Posterior vena cava (tissue), 2 donors: ENCODE results near the gene ZNF628. TPM values are rescaled to one million over a fixed set of nuclear protein-coding genes. Genes with fewer than 3 reads are reported as not detected.

ENCODE experiments used
- DNase-seq: peaks from one replicate; pipeline ENCODE4 v3.0.0-alpha.2; 2020; ENCODE audit warnings: low spot score
- intact Hi-C, 2 donors: fragments of 100-400 bp; cut with DNase I; formaldehyde crosslinking; loops; one replicate each; pipeline versions ENCODE4 v1.14.1 to v1.14.2; 2022 to 2023
- long read RNA-seq, 2 donors: library from polyadenylated mRNA; unstranded; transcript quantifications; one replicate each; pipeline ENCODE4 v2.0.0, GENCODE V29; 2020 to 2021
- total RNA-seq, 2 donors: library from RNA; stranded (reverse); fragmentation: NEBNext Ultra II Directional; extraction: Animal tissue kit (Norgen Biotek cat#: 25700); gene quantifications; one replicate each; pipeline ENCODE4 v1.2.1, GENCODE V29; 2021
- donor health status: DM: yes; HTN: yes; CAD: no.
- donor health status: DM: yes; HTN: yes; CAD: no.

Gene ZNF628
- total RNA-seq = 1 to 10 TPM; 5.7 to 7.9 TPM
- long read RNA-seq, donor 1, partial matches to known transcripts = 0 of 1 reads
- long read RNA-seq, donor 1, other reads (novel, unspliced or antisense) = 0 of 1 reads
- long read RNA-seq, donor 2, partial matches to known transcripts = 0 of 2 reads
- long read RNA-seq, donor 2, other reads (novel, unspliced or antisense) = 0 of 2 reads

DNA sequence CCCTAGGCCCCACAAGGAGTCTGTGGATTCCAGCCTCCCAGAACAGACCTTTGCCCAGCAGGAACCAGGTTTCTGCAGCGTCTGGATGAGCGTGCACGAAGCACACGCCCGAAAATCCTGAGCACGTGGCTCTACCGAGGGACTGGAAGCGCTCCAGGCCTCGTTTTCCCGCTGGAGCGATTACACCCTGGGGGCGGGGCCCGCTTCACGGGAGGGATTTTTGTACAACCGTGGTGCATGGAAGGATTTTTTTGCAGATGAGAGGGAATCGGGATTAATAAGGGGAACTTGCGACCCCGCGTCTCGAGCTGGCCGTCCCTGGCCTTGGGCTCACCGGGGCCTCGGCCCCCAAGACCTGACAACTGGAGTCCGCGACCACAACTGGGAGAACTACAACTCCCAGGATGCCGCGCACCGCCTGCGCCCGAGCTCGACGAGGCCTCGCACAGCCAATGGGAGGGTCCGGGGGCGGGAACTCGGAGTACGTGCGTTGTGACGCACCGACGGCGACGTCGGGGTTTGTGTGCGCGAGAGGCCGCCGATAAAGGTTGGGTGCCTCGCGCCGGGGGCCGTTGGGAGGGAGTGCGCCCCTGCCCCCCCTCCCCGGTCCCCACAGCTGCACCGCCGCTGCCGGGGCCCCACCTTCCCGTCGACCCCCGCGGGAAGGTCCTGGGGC lies at the start of gene ZNF628:
Gene ZNF628 (plus strand): TSS at position 518 of the 676 bp plus-strand sequence. CDS start 3,294 bp downstream, outside the sequence.
- DNase-seq = peak; percentile 100
- intact Hi-C loops = loop anchor here in 1 of 2 donors (10.0 kb wide), 1 partner anchor 1181 kb away; no protein-coding TSS in a partner anchor

DNA sequence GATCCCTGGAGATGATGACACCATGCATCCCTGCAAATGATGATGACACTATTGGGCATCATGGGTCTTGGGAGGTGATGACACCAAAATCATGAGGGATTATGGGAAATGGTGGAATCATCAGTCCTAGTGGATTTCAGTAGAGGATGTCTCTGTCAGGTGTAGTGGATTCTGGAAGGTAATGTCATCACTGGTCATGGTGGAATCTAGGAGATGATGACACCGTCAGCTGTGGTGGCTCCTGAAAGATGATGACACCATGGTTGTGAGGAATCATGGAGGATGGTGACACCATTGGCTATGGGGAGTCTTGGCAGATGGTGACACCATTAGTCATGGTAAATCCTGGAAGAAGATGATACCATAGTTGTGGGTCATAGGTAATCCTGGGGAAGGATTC lies 45.2 kb upstream of the ZNF628 start:
- no peak for DNase-seq
- intact Hi-C loops = loop anchor here in 1 of 2 donors (10.0 kb wide), 1 partner anchor 296 kb away; no protein-coding TSS in a partner anchor

DNA sequence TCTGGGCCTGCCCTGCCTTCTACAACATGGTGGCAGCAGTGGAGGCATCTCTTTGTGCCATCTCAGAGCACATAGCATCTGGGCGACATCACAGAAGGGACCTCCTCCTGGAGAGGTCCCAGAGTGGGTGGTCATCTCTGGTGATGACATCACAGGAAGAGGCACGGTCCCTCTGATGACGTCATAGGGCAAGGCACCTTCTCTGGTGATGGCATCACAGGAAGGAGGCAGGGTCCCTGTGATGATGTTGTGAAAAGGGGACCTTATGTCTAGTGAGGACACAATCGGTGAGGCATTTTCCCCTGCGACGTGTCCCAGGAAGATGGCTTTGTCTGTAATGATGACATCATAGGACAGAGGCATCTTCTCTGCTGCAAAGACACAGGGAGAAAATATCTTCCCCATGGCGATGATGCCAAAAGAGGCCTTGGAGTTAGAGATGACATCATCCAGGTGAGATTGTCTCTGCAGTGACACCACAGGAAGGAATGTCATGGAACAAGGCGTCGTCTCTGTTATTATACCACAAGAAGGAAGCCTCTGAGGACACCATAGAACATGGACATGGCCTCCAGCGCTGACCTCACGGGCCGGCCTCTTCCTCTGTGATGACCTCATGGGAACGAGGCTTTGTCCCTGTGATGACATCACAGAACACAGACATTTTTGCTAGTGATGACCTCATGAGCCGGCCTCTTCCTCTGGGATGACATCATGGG lies 44.0 kb upstream of the ZNF628 start:
- intact Hi-C loops = loop anchor here in 1 of 2 donors (10.0 kb wide), 1 partner anchor 298 kb away; no protein-coding TSS in a partner anchor
- DNase-seq = no peak

DNA sequence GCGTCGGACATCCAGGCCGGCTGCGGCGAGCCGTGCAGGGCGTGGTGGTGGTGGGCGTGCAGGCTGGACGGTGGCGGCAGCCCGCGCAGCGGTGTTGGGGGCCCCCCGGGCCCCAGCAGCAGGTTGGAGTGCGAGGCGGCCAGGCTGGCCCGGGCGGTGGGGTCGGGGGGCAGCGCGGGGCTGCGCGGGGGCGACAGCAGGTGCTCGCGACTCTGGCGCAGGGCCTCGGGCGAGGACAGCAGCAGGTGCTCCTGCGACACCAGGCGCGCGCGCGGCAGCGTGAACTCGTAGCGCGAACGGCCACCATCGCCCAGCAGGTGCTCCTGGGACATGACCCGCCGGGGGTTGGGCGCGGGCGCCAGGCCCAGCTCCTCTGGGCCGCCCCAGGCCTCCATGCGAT lies 43.1 kb upstream of the ZNF628 start:
- DNase-seq = no peak
- intact Hi-C loops = loop anchor here in 1 of 2 donors (1.0 to 10.0 kb wide), 2 partner anchors 39 to 298 kb away; no protein-coding TSS in a partner anchor

DNA sequence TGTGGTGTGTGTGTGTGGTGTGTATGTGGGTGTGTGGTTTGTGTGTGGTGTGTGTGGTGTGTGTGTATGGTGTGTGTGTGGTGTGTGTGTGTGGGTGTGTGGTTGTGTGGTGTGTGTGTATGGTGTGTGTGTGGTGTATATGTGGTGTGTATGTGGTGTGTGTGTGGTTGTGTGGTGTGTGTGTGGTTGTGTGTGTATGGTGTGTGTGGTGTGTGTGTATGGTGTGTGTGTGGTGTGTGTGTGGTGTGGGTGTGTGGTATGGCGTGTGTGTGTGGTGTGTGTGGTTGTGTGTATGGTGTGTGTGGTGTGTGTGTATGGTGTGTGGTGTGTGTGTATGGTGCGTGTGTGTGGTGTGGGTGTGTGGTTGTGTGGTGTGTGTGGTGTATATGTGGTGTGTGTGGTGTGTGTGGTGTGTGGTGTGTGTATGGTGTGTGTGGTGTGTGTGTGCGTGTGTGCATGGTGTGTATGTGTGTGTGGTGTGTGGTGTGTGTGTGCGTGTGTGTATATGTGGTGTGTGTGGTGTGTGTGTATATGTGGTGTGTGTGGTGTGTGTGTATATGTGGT lies 42.0 kb upstream of the ZNF628 start:
- no peak for DNase-seq
- intact Hi-C loops = loop anchor here in 1 of 2 donors (10.0 kb wide), 1 partner anchor 300 kb away; no protein-coding TSS in a partner anchor

DNA sequence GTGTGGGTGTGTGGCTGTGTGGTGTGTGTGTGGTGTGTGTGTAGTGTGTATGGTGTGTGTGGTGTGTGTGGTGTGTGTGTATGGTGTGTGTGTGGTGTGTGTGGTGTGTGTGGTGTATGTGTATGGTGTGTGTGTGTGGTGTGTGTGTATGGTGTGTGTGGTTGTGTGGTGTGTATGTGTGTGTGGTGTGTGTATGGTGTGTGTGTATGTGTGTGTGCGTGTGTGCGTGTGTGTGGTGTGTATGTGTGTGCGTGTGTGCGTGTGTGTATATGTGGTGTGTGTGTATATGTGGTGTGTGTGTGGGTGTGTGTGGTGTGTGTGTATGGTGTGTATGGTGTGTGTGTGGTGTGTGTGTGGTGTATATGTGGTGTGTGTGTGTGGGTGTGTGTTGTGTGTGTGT lies 41.4 kb upstream of the ZNF628 start:
- intact Hi-C loops = loop anchor here in 1 of 2 donors (10.0 kb wide), 1 partner anchor 300 kb away; no protein-coding TSS in a partner anchor
- no peak for DNase-seq

DNA sequence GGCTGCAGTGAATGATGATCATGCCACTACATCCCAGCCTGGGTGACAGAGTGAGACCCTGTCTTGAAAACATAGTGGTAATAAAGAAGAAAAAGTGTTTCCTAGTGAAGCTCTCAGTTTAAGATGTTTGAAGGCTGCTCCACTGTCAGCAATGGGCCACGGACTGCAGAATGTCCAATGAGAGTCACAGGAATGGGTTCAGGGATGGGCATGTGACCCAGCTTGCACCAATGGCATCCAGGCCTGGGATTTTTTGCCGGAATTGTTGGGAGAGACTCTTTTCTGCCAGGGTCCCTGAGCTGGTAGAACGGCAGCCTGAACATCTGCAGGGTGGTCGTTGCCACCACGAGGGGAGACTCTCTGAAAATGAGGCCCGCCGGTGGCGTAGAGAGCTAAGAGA lies 39.6 kb upstream of the ZNF628 start:
- intact Hi-C loops = loop anchor here in 1 of 2 donors (10.0 kb wide), 1 partner anchor 302 kb away; no protein-coding TSS in a partner anchor
- no peak for DNase-seq

DNA sequence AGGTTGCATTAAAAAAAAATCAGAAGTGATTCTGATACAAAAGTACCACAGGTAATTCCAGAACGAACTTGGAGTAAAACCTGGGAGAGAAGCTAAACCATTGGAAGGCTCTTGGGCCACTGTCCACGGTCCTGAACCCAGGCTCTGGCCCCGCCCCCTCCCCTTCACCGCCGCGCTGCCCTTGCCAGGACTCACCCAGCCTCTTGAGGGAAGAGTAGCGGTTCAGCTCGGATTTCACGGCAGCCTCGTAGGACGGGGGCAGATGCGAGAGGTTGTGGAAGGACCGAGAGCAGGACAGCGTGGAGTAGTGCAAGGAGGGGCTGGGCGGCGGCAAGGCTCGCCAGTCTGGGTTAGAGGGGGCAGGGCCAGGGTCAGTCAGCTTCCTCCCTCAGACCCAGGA lies 39.0 kb upstream of the ZNF628 start:
- intact Hi-C loops = loop anchor here in 1 of 2 donors (10.0 kb wide), 1 partner anchor 303 kb away; no protein-coding TSS in a partner anchor
- no peak for DNase-seq

DNA sequence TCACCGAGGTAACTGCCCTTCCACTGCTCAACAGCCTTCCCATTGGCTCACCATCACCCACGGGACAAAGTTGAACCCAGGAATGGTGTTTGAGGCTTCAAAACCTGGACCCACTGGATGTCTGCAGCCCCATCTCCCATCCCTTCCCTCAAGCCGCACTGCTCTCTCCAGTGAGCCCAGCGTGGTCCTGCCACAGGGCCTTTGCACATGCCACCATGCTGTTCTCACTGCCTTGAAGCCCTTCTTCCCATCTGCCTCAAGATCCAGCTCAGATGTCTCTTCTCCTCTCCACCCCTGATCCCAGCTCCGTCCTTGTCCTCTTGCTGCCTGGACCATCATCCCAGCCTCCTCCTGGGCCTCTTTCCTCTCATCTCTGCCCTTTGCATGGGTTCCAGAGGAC lies 37.4 kb upstream of the ZNF628 start:
- no peak for DNase-seq
- intact Hi-C loops = loop anchor here in 1 of 2 donors (10.0 kb wide), 1 partner anchor 304 kb away; no protein-coding TSS in a partner anchor

DNA sequence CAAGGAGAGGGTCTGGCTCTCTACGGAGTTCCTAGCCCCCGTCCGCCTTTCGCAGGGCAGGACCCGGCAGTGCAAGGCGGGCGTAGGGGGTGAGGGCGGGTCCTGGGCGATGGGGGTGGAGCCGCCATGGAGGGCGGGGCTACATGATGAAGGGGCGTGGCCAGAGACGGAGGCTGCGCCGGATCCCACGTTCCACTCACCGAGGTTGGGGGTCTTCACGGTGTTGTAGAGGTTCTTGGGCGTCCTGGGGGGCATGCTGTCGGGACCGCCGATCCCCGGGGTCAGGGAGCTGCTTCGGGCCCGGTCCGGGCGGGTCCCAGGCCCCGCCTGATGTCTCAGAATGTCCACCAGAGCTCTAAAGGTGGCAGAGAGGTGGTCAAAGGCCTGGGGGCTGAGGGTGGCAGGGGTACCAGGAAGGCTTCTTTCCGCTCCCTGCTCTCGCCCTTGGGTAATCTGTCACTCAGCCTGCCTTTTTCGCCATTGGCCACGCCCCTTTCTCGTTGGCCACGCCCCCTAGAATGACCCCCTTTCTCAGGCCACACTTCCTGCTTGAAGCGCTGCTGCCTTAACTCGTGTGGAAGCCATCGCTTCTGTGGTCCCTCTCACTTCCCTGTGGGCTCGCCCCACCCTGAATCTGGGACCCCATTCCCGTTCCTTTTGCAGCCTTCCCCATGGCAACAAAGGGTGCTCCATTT lies 35.9 kb upstream of the ZNF628 start:
- intact Hi-C loops = no loop called here
- no peak for DNase-seq

DNA sequence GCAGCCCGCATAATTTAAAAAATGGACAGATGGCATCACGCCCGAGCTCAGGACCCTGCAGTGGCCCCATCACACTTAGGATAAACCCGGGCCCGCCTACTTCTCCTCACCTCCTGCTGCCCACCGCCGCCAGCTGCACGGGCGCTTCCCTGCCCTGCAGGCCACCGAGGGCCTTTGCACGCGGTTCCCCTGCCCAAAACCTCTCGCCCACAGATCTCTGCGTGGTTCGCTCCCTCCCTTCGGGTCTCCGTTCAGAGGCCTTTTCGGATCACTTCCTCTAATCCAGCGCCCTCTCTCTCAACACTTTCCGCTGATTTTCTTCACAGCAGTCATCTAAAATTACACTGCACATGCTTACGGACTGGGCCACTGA lies 35.1 kb upstream of the ZNF628 start:
- intact Hi-C loops = no loop called here
- no peak for DNase-seq

DNA sequence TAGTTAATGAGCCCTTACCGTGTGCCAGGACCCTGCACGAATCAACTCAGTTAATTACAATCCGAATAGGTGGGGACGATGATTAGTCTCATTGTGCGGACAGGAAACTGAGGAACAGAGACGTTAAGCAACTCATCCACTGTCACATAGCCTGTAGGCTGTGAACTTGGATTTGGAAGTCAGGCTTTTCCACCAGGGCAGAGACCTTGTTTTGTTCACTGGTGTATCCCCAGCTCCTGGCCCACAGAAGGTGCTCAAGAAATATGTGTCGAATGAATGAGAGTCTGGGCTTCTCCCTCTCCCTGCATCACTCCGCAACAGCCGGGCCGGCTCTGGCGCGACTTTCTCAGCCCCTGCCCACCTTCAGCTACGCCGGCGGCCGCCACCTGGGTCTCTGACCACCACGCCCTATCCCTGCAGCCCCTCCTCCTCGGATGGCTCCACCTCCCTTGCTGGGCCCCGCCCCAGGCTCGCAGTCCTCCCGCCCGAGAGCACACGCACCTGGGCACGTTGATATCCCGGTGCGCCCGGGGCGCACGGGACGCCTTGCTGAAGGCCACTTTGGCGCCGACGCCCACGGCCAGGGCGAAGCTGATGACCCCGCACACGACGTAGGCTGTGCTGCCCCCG lies 34.6 kb upstream of the ZNF628 start:
- intact Hi-C loops = no loop called here
- DNase-seq = no peak

DNA sequence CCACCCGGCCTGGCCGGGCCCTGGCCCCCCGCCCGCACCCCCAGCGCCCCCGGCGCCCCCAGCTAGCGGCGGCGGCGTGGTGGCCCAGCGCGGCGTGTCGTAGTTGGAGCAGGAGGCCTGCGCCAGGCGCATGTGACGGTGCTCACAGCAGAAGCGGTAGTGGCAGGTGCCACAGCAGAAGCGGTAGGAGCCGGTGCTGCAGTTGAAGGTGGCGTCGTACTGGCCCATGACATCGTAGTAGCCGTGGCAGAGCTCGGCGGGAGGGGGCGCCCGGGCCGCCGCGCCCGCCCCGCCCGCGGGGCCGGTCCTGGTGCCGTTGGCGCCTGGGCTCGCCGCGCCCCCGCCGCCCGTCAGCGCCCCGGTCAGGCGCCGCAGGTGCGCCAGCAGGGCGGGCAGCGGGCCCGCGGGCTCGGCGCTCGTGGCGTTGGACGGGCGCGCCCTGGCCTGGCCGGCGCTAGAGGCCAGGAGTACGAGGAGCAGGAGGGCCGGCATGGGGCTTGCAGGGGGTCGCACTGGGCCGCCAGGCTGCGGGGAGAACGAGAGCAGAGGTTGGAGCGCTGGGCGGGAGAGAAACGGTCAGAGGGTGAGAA lies 34.0 kb upstream of the ZNF628 start:
- intact Hi-C loops = no loop called here
- no peak for DNase-seq

DNA sequence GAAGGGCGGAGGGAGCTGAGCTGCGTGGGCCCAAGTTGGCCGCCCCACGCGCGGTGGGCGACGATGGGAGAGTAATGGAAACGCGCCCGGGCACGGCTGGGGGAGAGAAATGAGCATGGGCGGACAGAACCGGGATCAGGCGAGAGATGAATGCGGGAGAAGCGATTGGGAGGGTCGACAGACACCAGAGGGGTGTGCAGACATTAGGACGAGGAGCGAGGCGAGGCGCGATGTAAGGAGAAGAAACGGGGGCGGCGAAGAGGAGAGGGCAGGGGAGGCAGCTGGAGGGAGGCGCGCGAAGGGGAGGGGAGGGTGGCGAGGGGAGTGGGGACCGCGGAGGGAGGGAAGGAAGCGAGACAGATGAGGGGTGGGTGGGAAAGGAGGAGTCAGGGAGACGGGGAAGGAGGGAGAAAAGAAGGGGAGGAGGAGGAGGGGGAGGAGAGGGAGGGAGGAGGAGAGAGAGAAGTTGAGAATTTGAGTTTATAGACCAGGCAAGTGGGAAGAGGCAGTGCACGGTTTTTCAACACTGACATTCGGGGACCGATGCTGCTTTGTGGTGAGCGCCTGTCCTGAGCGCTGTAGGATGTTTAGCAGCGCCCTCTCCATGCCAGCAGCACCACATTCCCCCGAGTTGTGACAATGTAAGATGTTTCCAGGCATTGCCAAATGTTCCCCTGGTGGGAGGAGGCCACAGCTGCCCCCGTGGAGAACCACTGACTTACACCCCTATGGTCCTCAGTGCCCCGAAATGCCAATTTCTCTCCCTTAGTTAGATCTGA lies 33.2 kb upstream of the ZNF628 start, which contains the start of gene SHISA7:
Gene SHISA7 (minus strand): TSS at position 256 of the 779 bp plus-strand sequence. CDS start 437 bp downstream, outside the sequence.
- no peak for DNase-seq
- intact Hi-C loops = no loop called here

DNA sequence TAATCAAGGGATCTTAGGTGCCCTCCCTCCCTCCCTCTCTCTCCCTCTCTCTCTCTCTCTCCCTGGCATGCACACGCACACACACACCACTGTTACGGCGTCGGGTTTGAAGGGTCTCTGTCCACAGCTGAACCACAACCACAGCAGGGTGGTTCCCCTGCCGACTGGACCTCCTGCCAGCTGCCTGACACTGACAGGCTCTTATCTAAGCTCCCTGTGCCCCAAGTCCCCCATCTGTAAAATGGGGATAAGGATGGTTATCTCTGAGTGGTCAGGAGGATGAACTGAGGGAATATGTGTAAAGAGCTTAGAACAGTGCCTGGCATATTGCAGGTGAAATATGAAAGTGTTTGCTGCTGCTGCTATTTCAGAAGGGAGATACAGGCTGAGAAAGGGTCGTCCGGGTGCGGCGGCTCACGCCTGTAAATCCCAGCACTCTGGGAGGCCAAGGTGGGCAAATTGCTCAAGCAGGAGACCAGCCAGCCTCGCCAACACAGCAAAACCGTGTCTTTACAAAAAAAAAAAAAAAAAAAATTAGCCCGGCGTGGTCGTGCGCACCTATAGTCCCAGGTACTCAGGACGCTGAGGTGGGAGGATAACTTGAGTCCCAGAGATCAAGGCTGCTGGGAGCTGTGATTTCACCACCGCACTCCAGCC lies 32.5 kb upstream of the ZNF628 start:
- intact Hi-C loops = no loop called here
- no peak for DNase-seq

DNA sequence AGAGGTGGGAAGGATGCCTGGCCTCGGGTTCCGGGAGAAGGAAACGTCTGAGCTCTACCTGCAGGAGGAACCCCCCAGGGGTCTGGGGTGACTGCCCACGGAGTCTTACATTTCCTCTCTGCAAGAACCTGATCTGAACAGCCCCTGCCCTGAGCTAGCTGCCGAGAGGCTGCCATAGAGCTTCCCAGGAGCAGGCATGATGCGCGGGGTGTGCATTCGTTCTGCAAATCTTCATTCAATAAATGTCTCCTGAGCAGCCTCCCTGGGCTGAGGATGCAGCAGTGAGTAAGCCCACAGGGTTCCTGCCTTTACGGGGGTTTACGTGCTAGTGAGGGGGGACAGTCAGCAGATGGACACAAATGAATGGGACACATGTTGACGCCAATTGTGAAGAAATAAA lies 31.8 kb upstream of the ZNF628 start:
- intact Hi-C loops = no loop called here
- DNase-seq = no peak

DNA sequence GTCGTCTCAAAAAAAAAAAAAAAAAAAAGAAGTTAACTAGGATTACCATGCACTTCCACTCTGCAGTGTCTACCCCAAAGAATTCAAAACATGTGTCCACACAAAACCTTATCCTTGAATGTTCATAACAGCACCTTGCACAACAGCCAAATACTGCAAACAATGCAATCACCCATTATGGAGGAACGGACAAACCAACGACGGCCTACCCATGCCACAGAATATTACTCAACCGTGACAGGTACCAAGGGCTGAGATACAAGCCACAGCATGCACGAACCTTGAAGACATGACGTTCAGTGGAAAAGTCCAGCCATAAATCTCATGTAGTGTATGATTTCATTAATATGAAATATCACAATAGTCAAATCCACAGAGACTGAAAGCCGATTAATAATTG lies 30.4 kb upstream of the ZNF628 start:
- intact Hi-C loops = no loop called here

More for the DNA sequence above, 30.4 kb upstream of the ZNF628 start:
- DNase-seq = no peak
